Jurkat, Clone E6-1 (cell line): ENCODE data around the gene FOXO6.

Experiments
- DNase-seq: peaks from one replicate; pipeline ENCODE4 v3.0.0-alpha.2; 2011; ENCODE audit warnings: low read depth, low spot score
- H3K4me3 ChIP-seq: 2 replicates; pipeline ENCODE4 v1.5.1; 2011; ENCODE audit warnings: mild to moderate bottlenecking, low read length, control low read depth, moderate library complexity

FOXO6 gene

GRCh38 chr1:41378222-41378621 lies 17.0 kb downstream of the FOXO6 start:
- no peak for DNase-seq
- no peak overlapping the region for H3K4me3 ChIP-seq

GRCh38 chr1:41378999-41379737 lies 17.9 kb downstream of the FOXO6 start:
- no peak for DNase-seq
- H3K4me3 ChIP-seq, result no peak overlapping the region

- no peak for DNase-seq
- no peak overlapping the region for H3K4me3 ChIP-seq
Measured at GRCh38 chr1:41379738-41380130, 18.5 kb downstream of the FOXO6 start.

- DNase-seq, result no peak
- no peak overlapping the region for H3K4me3 ChIP-seq
Measured at GRCh38 chr1:41380195-41380594, 19.0 kb downstream of the FOXO6 start.

- H3K4me3 ChIP-seq, result no peak overlapping the region
- DNase-seq, result no peak
Measured at GRCh38 chr1:41380979-41381691, 19.9 kb downstream of the FOXO6 start.

- 0 out of 2 replicates have a peak overlapping the region, but pooled peaks have one; percentile 18 for H3K4me3 ChIP-seq
- DNase-seq, result no peak
Measured at GRCh38 chr1:41381692-41382479, 20.7 kb downstream of the FOXO6 start.

GRCh38 chr1:41382480-41383090 lies 21.4 kb downstream of the FOXO6 start:
- 0 out of 2 replicates have a peak overlapping the region, but pooled peaks have one; percentile 18 for H3K4me3 ChIP-seq

GRCh38 chr1:41383094-41383852 lies 22.0 kb downstream of the FOXO6 start:
- peak; percentile 20 for DNase-seq
- H3K4me3 ChIP-seq, result peak overlapping the region; percentile 11; the same call in 1 of the 2 replicates

More at GRCh38 chr1:41382480-41383090, 21.4 kb downstream of the FOXO6 start:
- DNase-seq, result no peak

- no peak for DNase-seq
- H3K4me3 ChIP-seq, result no peak overlapping the region
Measured at GRCh38 chr1:41384579-41384978, 23.3 kb downstream of the FOXO6 start.

- no peak overlapping the region for H3K4me3 ChIP-seq
Measured at GRCh38 chr1:41385398-41386195, 24.4 kb downstream of the FOXO6 start.

GRCh38 chr1:41386196-41386663 lies 25.0 kb downstream of the FOXO6 start:
- H3K4me3 ChIP-seq, result no peak overlapping the region
- no peak for DNase-seq

More at GRCh38 chr1:41385398-41386195, 24.4 kb downstream of the FOXO6 start:
- DNase-seq, result no peak

- DNase-seq, result no peak
- H3K4me3 ChIP-seq, result no peak overlapping the region
Measured at GRCh38 chr1:41387667-41388091, 26.4 kb downstream of the FOXO6 start.

- no peak overlapping the region for H3K4me3 ChIP-seq
- DNase-seq, result no peak
Measured at GRCh38 chr1:41388510-41388909, 27.3 kb downstream of the FOXO6 start.

GRCh38 chr1:41389009-41389408 lies 27.8 kb downstream of the FOXO6 start:
- DNase-seq, result no peak
- no peak overlapping the region for H3K4me3 ChIP-seq

- no peak overlapping the region for H3K4me3 ChIP-seq
Measured at GRCh38 chr1:41390166-41390565, 28.9 kb downstream of the FOXO6 start.

GRCh38 chr1:41390573-41390972 lies 29.3 kb downstream of the FOXO6 start:
- DNase-seq, result no peak
- H3K4me3 ChIP-seq, result no peak overlapping the region

More at GRCh38 chr1:41390166-41390565, 28.9 kb downstream of the FOXO6 start:
- DNase-seq, result no peak

- no peak for DNase-seq
- no peak overlapping the region for H3K4me3 ChIP-seq
Measured at GRCh38 chr1:41391834-41392527, 30.7 kb downstream of the FOXO6 start.
